ENCODE data around the gene LIPM. TPM values are rescaled to one million over a fixed set of nuclear protein-coding genes. Genes with fewer than 3 reads are reported as not detected.

The LIPM gene
- total RNA-seq, 4 donors from 2014 or later = not detected

GRCh38 chr10:88850712-88851111 is 48.2 kb downstream of the LIPM start:
- no peak for DNase-seq
- no peak for TF ChIP-seq CTCF (IDR thresholded peaks at IDR 0.05 in 4 of 5, conservative IDR thresholded peaks at IDR 0.05 in 1 of 5)
- no peak for TF ChIP-seq POLR2A (IDR thresholded peaks at IDR 0.05)
- no peaks in the 10 kb centered on the region for H3K36me3 ChIP-seq
- in situ Hi-C loops (cut with MboI; ENCODE audit: low sequenced_read_pairs in 4 of 4) (no loop called here), intact Hi-C loops (cut with DNase I; ENCODE audit: low total_unique reads) (no loop called here)
- H3K4me1 ChIP-seq = no peaks in the 10 kb centered on the region
- ATAC-seq = no peak
- no peaks in the 10 kb centered on the region for H3K27me3 ChIP-seq
- H3K4me3 ChIP-seq = no peak overlapping the region
- no peaks in the 10 kb centered on the region for H3K9me3 ChIP-seq
- no peak overlapping the region for H3K27ac ChIP-seq

GRCh38 chr10:88851706-88852105 is 49.2 kb downstream of the LIPM start, which contains the start of gene ANKRD22:
ANKRD22 (minus strand) TSS chr10:88851844; CDS start chr10:88851607, 237 bp downstream.
- no peaks in the 10 kb centered on the region for H3K27me3 ChIP-seq
- no peaks in the 10 kb centered on the region for H3K36me3 ChIP-seq
- no peak for TF ChIP-seq POLR2A (IDR thresholded peaks at IDR 0.05)
- TF ChIP-seq CTCF (IDR thresholded peaks at IDR 0.05 in 4 of 5, conservative IDR thresholded peaks at IDR 0.05 in 1 of 5) = no peak
- in situ Hi-C loops (cut with MboI; ENCODE audit: low sequenced_read_pairs in 4 of 4) = no loop called here
- no peaks in the 10 kb centered on the region for H3K4me1 ChIP-seq
- H3K9me3 ChIP-seq = no peaks in the 10 kb centered on the region
- intact Hi-C loops (cut with DNase I; ENCODE audit: low total_unique reads) = no loop called here
- ATAC-seq = peak in 1 of 2 donors; percentile 41
- H3K4me3 ChIP-seq = no peak within 1 kb of the TSS
- no peak for DNase-seq
- H3K27ac ChIP-seq = no peak within 1 kb of the TSS

- Histone ChIP-seq H3K4me1 (no peaks in the 10 kb centered on the region), H3K27me3 (no peaks in the 10 kb centered on the region), H3K36me3 (no peaks in the 10 kb centered on the region), H3K4me3 (no peak overlapping the region), H3K27ac (no peak overlapping the region), H3K9me3 (no peaks in the 10 kb centered on the region)
- intact Hi-C loops (cut with DNase I; ENCODE audit: low total_unique reads) = no loop called here
- DNase-seq = no peak
- ATAC-seq = no peak
- in situ Hi-C loops (cut with MboI; ENCODE audit: low sequenced_read_pairs in 4 of 4) = no loop called here
- no peak for TF ChIP-seq POLR2A (IDR thresholded peaks at IDR 0.05)
- TF ChIP-seq CTCF (IDR thresholded peaks at IDR 0.05 in 4 of 5, conservative IDR thresholded peaks at IDR 0.05 in 1 of 5) = no peak
Measured at GRCh38 chr10:88852327-88852726, 49.8 kb downstream of the LIPM start.

- intact Hi-C loops (cut with DNase I; ENCODE audit: low total_unique reads) = no loop called here
- no peak for TF ChIP-seq CTCF (IDR thresholded peaks at IDR 0.05 in 4 of 5, conservative IDR thresholded peaks at IDR 0.05 in 1 of 5)
- TF ChIP-seq POLR2A (IDR thresholded peaks at IDR 0.05) = no peak
- H3K27me3 ChIP-seq = no peaks in the 10 kb centered on the region
- no peak for DNase-seq
- no peaks in the 10 kb centered on the region for H3K9me3 ChIP-seq
- in situ Hi-C loops (cut with MboI; ENCODE audit: low sequenced_read_pairs in 4 of 4) = no loop called here
- H3K27ac ChIP-seq = no peak overlapping the region
- H3K4me1 ChIP-seq = no peaks in the 10 kb centered on the region
- ATAC-seq = no peak
- H3K36me3 ChIP-seq = no peaks in the 10 kb centered on the region
- no peak overlapping the region for H3K4me3 ChIP-seq
Measured at GRCh38 chr10:88853155-88853881, 50.8 kb downstream of the LIPM start.

- no peak overlapping the region for H3K4me3 ChIP-seq
- no peaks in the 10 kb centered on the region for H3K4me1 ChIP-seq
- H3K36me3 ChIP-seq = no peaks in the 10 kb centered on the region
- in situ Hi-C loops (cut with MboI; ENCODE audit: low sequenced_read_pairs in 4 of 4) (no loop called here), intact Hi-C loops (cut with DNase I; ENCODE audit: low total_unique reads) (no loop called here)
- H3K9me3 ChIP-seq = no peaks in the 10 kb centered on the region
- no peak overlapping the region for H3K27ac ChIP-seq
- ATAC-seq = no peak
- no peaks in the 10 kb centered on the region for H3K27me3 ChIP-seq
- TF ChIP-seq CTCF (IDR thresholded peaks at IDR 0.05 in 4 of 5, conservative IDR thresholded peaks at IDR 0.05 in 1 of 5) = no peak
- TF ChIP-seq POLR2A (IDR thresholded peaks at IDR 0.05) = no peak
- DNase-seq = no peak
Measured at GRCh38 chr10:88854684-88855083, 52.2 kb downstream of the LIPM start.

Measured in gastrocnemius medialis (tissue), 4 donors.